ENCODE data around the gene HERC4.

GRCh38 chr10:68107651-68108050 lies 32.6 kb upstream of the HERC4 start:
- TF ChIP-seq CTCF (IDR thresholded peaks at IDR 0.05) (no peak), ETV6 (CRISPR knock-in tag; IDR thresholded peaks at IDR 0.05) (no peak), ATF3 (CRISPR knock-in tag; conservative IDR thresholded peaks at IDR 0.05) (no peak), MAX (CRISPR knock-in tag; IDR thresholded peaks at IDR 0.05) (no peak), USF2 (CRISPR knock-in tag; IDR thresholded peaks at IDR 0.05) (no peak)

All from WTC11 (cell line).